ENCODE results near the gene PTPRT.

The PTPRT gene

GRCh38 chr20:42795111-42795695, 394.5 kb downstream of the PTPRT start:
- DNase-seq (ENCODE audit: low spot score), result no peak

GRCh38 chr20:42792052-42792451, 397.7 kb downstream of the PTPRT start:
- DNase-seq (ENCODE audit: low spot score), result no peak

- no peak for DNase-seq (ENCODE audit: low spot score)
Measured at GRCh38 chr20:42790111-42790510, 399.6 kb downstream of the PTPRT start.

- DNase-seq (ENCODE audit: low spot score), result no peak
Measured at GRCh38 chr20:42788707-42789106, 401.0 kb downstream of the PTPRT start.

- no peak for DNase-seq (ENCODE audit: low spot score)
Measured at GRCh38 chr20:42785041-42785440, 404.7 kb downstream of the PTPRT start.

GRCh38 chr20:42779216-42779615, 410.5 kb downstream of the PTPRT start:
- DNase-seq (ENCODE audit: low spot score), result no peak

GRCh38 chr20:42775866-42776265, 413.8 kb downstream of the PTPRT start:
- DNase-seq (ENCODE audit: low spot score), result no peak

GRCh38 chr20:42775037-42775436, 414.7 kb downstream of the PTPRT start:
- DNase-seq (ENCODE audit: low spot score), result no peak

DNA sequence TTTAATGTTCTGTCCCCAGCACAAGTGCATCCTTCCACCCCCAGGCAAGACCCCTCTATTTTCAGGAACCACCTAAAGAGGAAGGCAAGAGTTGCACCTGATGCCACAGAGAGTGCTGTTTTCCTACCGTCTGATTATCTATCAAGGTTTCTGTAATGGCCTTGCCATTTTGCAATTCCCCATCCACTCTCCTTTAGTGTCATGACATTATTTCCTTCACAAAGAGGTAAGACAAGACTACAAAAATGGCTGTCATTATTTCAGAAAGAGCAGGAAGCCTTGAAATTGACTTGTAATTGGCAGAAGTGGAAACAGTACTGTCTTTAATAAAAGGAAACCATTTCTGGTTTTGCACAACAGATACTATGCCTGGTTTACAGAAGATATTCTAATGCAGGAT, 426.7 kb downstream of the PTPRT start:
- no peak for DNase-seq (ENCODE audit: low spot score)

GRCh38 chr20:42756991-42757390, 432.7 kb downstream of the PTPRT start:
- no peak for DNase-seq (ENCODE audit: low spot score)

GRCh38 chr20:42754706-42755105, 435.0 kb downstream of the PTPRT start:
- no peak for DNase-seq (ENCODE audit: low spot score)

DNA sequence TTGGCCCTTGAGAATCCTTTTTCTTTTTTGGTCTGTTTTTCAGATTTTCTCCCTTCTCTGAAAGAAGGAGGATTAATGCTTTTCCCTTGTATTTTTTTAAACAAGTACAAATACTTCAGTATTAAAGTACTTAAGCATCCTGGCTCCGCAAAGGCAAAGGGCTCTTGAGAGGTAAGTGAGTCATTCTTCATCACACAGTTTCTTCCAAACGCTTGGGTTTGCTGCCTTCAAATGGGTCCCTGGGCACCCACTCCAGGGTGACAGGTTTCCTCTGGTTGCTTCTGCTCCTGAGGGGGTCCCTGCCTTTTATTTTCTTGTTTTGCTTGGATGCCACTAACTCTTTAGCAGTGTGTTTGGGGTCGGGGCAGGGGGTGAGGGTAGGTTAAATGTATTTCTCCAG, 437.1 kb downstream of the PTPRT start:
- DNase-seq (ENCODE audit: low spot score), result no peak

- no peak for DNase-seq (ENCODE audit: low spot score)
Measured at GRCh38 chr20:42749556-42749955, 440.1 kb downstream of the PTPRT start.

GRCh38 chr20:42747765-42748411, 441.8 kb downstream of the PTPRT start:
- no peak for DNase-seq (ENCODE audit: low spot score)

DNA sequence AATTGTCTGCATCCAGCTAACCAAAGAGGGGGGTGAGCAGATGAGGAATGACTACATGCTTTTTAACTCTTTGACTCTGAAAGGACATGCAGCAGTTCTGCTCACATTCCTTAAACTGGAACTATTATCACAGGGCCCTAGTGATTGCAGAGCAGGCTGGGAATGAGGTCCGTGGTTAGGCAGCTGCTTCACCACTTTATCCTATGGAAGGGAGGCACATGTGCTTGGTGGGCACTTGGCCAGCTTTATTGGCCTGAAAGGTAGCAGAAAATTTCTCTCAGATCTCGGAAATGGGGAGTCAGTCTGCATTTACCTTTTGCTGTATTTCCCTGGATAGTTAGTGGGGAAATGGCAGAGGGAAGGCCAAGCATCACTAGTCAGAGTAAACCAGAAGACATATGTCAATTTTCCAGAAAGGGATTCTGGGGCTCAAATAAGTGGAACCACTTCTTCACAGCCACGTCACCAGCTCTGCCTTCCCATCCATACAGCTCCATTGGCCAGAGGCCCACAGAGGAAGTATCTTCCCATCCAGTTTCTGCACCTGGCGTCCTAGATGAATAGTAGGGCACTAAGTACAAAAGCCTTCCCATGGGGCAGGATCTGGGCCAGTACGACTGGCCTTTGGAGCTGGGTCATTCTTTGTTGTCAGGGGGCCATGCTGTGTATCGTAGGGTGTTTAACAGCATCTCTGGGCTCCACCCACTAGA, 444.8 kb downstream of the PTPRT start:
- no peak for DNase-seq (ENCODE audit: low spot score)

- DNase-seq (ENCODE audit: low spot score), result no peak
Measured at GRCh38 chr20:42742926-42743325, 446.8 kb downstream of the PTPRT start.

GRCh38 chr20:42741906-42742305, 447.8 kb downstream of the PTPRT start:
- no peak for DNase-seq (ENCODE audit: low spot score)

- DNase-seq (ENCODE audit: low spot score), result no peak
Measured at GRCh38 chr20:42740226-42740870, 449.4 kb downstream of the PTPRT start.

- DNase-seq (ENCODE audit: low spot score), result no peak
Measured at GRCh38 chr20:42739683-42740082, 450.0 kb downstream of the PTPRT start.

- DNase-seq (ENCODE audit: low spot score), result no peak
Measured at GRCh38 chr20:42735539-42735938, 454.2 kb downstream of the PTPRT start.

DNA sequence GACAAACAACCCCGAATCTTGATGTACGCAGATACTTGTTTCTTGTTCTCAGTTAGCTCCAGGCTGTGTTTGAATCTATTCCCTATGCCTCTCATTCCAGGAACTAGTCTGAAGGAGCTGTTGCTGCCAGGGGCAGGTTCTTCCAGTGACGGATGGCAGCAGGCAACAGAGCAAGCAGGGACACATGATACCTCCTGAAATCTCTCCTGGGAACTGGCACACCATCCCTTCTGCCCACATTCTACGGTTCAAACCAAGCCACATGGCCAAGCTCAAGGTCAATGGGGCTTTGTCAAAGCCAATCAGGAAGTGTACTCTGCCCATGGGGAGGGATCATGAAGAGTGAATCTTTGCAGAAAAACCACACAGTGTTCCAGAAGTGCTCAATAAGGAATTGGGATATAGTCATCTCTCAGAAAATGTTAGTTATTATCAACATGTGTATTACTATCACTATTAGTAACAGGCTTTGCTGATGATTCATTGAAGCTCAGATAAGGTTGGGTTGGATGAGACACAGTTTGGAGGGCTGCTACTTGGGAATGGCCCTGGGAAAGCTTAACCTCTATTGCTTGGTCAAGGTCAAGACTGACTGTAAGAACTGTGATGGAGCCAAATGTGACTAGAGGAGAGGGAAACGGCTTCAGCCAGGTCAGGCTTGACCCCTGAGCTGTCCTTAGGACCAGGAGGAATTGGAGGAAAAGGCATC, 454.9 kb downstream of the PTPRT start:
- DNase-seq (ENCODE audit: low spot score), result no peak

DNA sequence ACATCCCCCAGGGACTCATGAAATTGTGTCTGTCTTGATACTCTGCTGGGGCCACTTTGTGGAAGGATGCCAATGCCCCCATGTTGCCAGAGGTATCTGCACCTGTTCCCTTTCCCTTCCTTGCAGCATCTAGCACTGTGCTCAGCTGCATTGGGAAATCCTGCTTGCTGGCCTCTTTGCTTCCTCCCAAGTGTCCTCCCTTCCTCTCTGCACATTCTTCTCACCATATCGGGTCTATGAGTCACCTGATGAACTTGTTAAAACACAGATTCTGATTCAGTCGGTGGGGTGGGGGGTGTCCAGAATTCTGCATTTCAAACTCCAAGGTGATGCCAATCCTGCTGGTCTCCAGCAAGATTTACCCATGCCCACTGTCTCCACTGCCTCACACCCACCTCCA, 467.8 kb downstream of the PTPRT start:
- DNase-seq (ENCODE audit: low spot score), result no peak

Data from hematopoietic multipotent progenitor cell treated with erythropoietin and hydrocortisone succinate and interleukin-3 and kit ligand, for 17 days (in vitro differentiated cells).